Fibroblast of pulmonary artery (primary cell): ENCODE data around the gene LDLRAD4.

ENCODE experiments used
- DNase-seq: peaks from one replicate; pipeline ENCODE4 v3.0.0-alpha.2; 2010; ENCODE audit warnings: low read depth
- H3K4me3 ChIP-seq: replicated peaks from 2 replicates; pipeline ENCODE4 v1.5.1; 2011; ENCODE audit warnings: low read depth, mild to moderate bottlenecking, control low read depth, low read length, moderate library complexity
- TF ChIP-seq, protein P1 (sequence below): IDR thresholded peaks from 2 replicates; pipeline ENCODE4 v1.5.1; 2011; ENCODE audit warnings: mild to moderate bottlenecking, control low read depth, low read length, inconsistent platforms; ENCODE audit errors: missing control alignments

The LDLRAD4 gene

DNA sequence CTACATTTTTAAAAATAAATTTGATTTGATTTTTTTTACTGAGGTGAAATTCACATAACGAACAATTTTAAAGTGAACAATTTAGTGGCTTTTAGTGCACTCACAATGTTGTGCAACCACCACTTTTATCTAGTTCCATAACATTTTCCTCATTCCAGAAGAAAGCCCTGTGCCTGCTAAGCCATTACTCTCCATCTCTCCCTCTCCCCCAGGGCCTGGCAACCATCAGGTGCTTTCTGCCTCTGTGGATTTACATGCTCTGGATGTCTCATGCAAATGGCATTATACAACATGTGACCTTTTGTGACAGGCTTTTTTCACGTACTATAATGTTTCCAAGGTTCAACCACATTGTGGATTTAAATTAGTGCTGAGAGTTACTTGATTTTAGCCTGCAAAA lies 19.9 kb upstream of the LDLRAD4 start:
- DNase-seq, result no peak
- no peak overlapping the region for H3K4me3 ChIP-seq
- TF ChIP-seq, protein P1, sequence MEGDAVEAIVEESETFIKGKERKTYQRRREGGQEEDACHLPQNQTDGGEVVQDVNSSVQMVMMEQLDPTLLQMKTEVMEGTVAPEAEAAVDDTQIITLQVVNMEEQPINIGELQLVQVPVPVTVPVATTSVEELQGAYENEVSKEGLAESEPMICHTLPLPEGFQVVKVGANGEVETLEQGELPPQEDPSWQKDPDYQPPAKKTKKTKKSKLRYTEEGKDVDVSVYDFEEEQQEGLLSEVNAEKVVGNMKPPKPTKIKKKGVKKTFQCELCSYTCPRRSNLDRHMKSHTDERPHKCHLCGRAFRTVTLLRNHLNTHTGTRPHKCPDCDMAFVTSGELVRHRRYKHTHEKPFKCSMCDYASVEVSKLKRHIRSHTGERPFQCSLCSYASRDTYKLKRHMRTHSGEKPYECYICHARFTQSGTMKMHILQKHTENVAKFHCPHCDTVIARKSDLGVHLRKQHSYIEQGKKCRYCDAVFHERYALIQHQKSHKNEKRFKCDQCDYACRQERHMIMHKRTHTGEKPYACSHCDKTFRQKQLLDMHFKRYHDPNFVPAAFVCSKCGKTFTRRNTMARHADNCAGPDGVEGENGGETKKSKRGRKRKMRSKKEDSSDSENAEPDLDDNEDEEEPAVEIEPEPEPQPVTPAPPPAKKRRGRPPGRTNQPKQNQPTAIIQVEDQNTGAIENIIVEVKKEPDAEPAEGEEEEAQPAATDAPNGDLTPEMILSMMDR, result no peak

DNA sequence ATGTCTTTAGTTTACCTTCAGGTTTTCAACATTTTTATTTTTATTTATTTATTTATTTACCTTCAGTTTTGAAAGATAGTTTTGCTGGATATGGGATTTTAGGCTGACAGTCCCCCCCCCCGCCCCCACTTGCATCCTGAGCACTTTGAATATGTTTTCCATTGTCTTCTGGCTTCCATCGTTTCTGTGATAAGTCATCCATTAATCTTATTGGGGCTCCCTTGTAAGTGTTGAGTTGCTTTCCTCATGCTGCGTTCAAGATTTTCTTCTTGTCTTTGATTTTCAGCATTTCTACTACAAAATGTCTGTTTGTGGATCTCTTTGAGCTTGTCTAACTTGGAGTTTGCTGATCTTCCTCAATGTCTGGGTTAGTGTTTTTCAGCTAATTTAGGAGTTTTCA lies 19.4 kb upstream of the LDLRAD4 start:
- TF ChIP-seq, protein P1, result no peak
- H3K4me3 ChIP-seq, result no peak overlapping the region
- DNase-seq, result no peak

DNA sequence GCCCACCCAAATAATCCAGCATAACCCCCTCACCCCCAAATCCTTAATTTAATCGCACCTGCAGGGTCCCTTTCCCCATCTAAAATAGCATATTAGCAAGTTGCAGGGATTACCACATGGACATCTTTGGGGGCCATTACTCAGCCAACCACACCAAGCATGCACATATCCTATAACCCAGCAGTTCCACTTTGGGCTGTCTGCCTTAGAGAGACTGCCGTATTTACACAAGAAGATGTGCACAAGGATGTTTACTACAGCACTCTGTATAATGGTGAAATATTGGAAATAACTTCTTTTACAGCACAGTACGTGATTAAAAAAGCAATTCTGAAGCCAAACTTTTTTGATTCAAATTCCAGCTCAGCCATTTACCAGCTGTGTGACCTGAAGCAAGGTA lies 17.3 kb upstream of the LDLRAD4 start:
- no peak for DNase-seq
- no peak overlapping the region for H3K4me3 ChIP-seq
- TF ChIP-seq, protein P1, result no peak

DNA sequence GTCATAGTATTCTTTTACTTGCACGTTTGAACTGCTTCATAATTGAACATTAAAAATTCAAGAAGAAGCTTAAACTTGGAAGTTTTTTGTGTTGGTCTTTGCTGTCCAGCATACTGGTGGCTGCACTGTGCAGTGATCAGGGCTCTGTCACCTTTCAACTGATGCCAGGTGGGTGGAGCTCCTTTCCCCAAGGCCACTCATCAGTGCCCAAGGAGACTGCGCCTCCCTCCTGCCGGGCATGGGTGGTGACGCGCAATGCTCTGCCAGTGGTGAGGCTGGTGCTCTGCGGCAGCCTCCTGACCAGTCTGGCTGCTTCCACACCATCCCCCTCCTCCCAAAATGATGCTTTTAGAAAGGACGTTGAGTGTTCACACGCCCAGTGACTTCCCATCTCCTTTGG lies 16.0 kb upstream of the LDLRAD4 start:
- TF ChIP-seq, protein P1, result no peak
- no peak for DNase-seq
- H3K4me3 ChIP-seq, result no peak overlapping the region

DNA sequence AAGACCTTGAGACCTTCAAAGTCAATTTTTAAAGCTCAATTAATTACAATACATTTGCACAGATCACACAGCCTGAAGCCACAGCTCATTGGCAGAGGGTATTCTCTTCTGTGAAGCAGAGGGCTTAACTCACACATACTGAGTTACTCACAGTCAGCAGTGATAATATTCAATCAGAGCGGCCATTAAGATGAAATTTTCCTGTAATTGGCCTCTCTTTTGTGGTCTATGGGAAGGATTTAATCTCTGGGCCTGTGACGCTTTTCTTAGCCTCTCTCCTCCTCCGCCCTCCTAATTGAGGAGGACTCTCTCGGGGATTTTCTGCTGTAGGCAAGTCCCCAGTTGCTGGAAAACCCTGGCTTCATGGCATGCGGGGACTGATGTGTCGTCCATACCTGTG lies 12.3 kb upstream of the LDLRAD4 start:
- no peak for DNase-seq
- H3K4me3 ChIP-seq, result no peak overlapping the region
- TF ChIP-seq, protein P1, result no peak

DNA sequence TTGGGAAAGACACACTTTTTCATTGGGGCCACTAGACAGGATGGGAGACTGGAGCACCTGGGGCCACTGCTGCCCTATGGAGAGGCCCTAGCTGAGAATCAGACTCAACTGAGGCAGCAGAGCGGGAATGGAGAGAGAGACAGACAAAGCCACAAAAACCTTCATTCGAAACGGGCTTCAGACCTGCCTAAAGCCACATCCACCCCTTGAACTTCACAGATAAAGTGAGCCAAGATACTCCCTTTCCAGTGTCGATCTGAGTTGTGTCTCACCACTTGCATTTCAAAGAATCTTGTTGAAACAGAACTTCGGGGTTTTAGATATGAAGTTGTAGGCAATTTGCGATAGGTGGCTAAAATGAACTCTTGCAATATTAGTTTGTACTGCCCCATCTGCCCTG lies 11.3 kb upstream of the LDLRAD4 start:
- TF ChIP-seq, protein P1, result no peak
- H3K4me3 ChIP-seq, result no peak overlapping the region
- no peak for DNase-seq

DNA sequence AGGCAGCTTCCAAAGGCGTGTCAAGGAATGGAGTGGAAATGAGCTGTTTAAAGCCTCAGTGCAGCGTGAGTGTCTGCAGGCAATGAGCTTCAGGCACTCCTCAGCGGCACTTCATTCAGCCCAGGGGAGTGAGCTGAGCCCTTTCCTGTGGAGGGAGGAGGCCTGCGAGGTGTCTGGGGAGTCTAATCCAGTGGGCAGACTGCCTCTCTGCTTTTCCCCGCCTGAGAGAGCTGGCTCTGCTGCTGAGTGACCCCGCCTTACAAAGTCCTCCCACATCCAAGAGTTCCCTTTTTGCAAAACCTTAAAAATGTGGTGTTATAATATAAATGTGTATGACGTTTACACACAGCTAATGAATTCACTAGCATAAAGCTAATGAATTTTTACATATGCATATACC lies 7.0 kb upstream of the LDLRAD4 start:
- DNase-seq, result no peak
- TF ChIP-seq, protein P1, result no peak

More for the DNA sequence above, 7.0 kb upstream of the LDLRAD4 start:
- no peak overlapping the region for H3K4me3 ChIP-seq
